HG03571 (cell line): ENCODE measurements around the gene KRTAP10-9.
"Not testable (repeated sequence)": the region's sequence is repeated elsewhere in the genome, so short reads cannot be mapped to it uniquely, and the experiment has no call there.

Experiments used
- ATAC-seq: cut with Tn5 transposase; IDR thresholded peaks from one replicate; pipeline ENCODE4 v1.9.1; 2021; ENCODE audit not compliant: unreplicated experiment

Gene KRTAP10-9

GRCh38 chr21:44595524-44595923, 31.4 kb upstream of the KRTAP10-9 start:
- ATAC-seq, result no peak

GRCh38 chr21:44596068-44596725, 30.7 kb upstream of the KRTAP10-9 start:
- ATAC-seq, result no peak

GRCh38 chr21:44598061-44598460, 28.8 kb upstream of the KRTAP10-9 start:
- ATAC-seq, result no peak

- no peak for ATAC-seq
Observed at GRCh38 chr21:44599264-44600029, 27.4 kb upstream of the KRTAP10-9 start.

- not testable (repeated sequence) for ATAC-seq
Observed at GRCh38 chr21:44600118-44600978, 26.5 kb upstream of the KRTAP10-9 start, which contains the start of gene KRTAP10-7. TSS of gene KRTAP10-7 (plus strand) at chr21:44600597. CDS start at chr21:44600622, 25 bp downstream.

- not testable (repeated sequence) for ATAC-seq
Observed at GRCh38 chr21:44601091-44601490, 25.8 kb upstream of the KRTAP10-9 start.

- no peak for ATAC-seq
Observed at GRCh38 chr21:44601596-44602462, 25.1 kb upstream of the KRTAP10-9 start.

- no peak for ATAC-seq
Observed at GRCh38 chr21:44602463-44602850, 24.4 kb upstream of the KRTAP10-9 start.

GRCh38 chr21:44603109-44603875, 23.6 kb upstream of the KRTAP10-9 start:
- no peak for ATAC-seq

- no peak for ATAC-seq
Observed at GRCh38 chr21:44603911-44604310, 23.0 kb upstream of the KRTAP10-9 start.

GRCh38 chr21:44606495-44606894, 20.4 kb upstream of the KRTAP10-9 start:
- no peak for ATAC-seq

GRCh38 chr21:44609193-44609592, 17.7 kb upstream of the KRTAP10-9 start:
- ATAC-seq, result no peak

GRCh38 chr21:44610157-44610843, 16.6 kb upstream of the KRTAP10-9 start:
- ATAC-seq, result not testable (repeated sequence)

GRCh38 chr21:44611551-44611950, 15.3 kb upstream of the KRTAP10-9 start:
- ATAC-seq, result no peak

GRCh38 chr21:44612029-44612486, 14.8 kb upstream of the KRTAP10-9 start, which contains the start of gene KRTAP10-8:
TSS of gene KRTAP10-8 (plus strand) at chr21:44612079. CDS start at chr21:44612101, 22 bp downstream.
- ATAC-seq, result no peak

- ATAC-seq, result no peak
Observed at GRCh38 chr21:44612669-44613229, 14.1 kb upstream of the KRTAP10-9 start.

GRCh38 chr21:44613386-44614155, 13.3 kb upstream of the KRTAP10-9 start:
- ATAC-seq, result no peak

GRCh38 chr21:44614161-44614631, 12.7 kb upstream of the KRTAP10-9 start:
- ATAC-seq, result no peak
